ENCODE data around the gene WNT11.

Gene WNT11

DNA sequence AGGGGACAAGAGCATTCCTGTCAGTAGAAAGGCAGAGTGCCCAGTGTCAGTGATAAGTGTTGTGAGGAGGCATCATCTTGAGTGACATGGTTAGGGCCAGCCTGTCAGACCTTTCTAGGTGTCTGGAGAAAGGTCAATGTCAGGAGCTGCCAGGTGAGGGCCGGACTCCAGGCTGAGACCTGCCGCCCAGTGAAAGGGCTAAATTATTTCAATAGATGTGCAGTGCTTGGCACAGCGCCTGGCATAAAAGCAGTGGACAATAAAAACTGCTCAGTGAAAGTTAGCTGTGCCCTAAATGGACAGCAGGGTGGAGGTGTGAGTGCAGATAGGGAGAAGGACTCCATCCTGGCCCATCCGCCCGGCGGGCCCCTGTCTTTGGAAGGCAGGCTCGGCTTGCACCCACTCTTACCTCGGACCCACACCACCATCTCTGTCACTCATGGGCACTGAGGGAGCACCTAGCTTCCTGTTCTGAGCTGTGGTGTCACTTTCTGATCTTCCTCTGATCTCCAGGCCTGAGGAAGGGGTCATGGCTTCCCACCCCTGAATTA, 23.5 kb upstream of the WNT11 start:
- TF ChIP-seq, protein P1, sequence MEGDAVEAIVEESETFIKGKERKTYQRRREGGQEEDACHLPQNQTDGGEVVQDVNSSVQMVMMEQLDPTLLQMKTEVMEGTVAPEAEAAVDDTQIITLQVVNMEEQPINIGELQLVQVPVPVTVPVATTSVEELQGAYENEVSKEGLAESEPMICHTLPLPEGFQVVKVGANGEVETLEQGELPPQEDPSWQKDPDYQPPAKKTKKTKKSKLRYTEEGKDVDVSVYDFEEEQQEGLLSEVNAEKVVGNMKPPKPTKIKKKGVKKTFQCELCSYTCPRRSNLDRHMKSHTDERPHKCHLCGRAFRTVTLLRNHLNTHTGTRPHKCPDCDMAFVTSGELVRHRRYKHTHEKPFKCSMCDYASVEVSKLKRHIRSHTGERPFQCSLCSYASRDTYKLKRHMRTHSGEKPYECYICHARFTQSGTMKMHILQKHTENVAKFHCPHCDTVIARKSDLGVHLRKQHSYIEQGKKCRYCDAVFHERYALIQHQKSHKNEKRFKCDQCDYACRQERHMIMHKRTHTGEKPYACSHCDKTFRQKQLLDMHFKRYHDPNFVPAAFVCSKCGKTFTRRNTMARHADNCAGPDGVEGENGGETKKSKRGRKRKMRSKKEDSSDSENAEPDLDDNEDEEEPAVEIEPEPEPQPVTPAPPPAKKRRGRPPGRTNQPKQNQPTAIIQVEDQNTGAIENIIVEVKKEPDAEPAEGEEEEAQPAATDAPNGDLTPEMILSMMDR (IDR thresholded peaks at IDR 0.05; ENCODE audit: low read depth, low read length): no peak
- H3K4me3 ChIP-seq (ENCODE audit: low read depth, low read length): no peak overlapping the region
- in situ Hi-C loops (cut with HindIII; ENCODE audit: low sequenced_read_pairs): no loop called here
- no peak for DNase-seq (ENCODE audit: low read depth, low spot score)

DNA sequence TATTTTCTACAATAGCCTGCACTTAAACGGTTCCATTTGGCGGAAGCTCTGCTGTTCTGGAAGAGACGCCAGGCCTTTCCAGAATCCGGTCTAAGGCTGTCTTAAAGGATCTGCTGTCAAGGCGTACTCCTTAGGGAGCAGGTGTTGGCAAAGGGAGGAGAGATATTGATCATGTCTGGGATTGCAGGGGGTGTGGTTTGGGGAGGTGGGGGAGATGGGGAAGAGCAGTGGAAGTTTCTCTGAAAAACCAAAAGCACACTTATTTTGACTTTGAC, 22.5 kb upstream of the WNT11 start:
- in situ Hi-C loops (cut with HindIII; ENCODE audit: low sequenced_read_pairs): no loop called here
- TF ChIP-seq, protein P1 (IDR thresholded peaks at IDR 0.05; ENCODE audit: low read depth, low read length): no peak
- no peak for DNase-seq (ENCODE audit: low read depth, low spot score)
- H3K4me3 ChIP-seq (ENCODE audit: low read depth, low read length): no peak overlapping the region

DNA sequence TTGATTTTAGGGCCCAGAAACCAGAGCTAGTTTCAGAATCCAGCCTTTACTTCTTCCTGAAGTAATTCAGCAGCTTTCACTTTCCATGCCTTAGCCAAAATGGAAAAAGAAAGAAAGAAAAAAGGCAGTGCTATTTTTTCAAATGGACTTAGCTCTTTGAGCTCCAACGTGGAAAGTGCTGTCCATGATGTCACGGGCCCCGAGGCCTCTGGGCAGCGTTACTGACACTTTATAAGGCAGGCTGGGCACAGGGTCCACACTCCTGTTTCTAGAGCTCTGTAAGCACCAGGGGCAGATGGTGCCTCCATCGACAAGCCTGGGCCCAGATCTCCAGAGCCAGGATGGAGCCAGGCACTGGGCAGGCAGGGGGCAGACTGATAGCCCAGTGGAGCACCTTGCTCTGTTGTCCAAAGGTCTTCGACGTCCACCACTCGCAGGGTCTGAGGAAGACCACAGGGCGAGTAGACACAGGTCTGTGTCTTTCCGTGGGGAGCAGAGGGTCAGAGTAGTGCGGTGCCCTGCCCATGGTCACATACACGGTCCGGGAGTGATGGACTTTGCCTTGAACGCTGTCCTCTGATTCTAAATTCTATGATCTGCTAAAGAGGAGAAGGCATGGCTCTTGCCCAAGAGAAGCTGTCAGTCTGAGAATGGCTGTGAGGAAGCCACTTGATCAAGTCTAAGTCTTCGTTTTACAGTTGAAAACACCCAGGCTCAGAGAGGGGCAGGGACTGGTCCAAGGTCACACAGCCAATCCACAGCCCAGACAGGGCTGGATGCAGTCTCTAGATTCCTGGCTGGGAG, 22.0 kb upstream of the WNT11 start:
- no peak overlapping the region for H3K4me3 ChIP-seq (ENCODE audit: low read depth, low read length)
- in situ Hi-C loops (cut with HindIII; ENCODE audit: low sequenced_read_pairs): no loop called here
- DNase-seq (ENCODE audit: low read depth, low spot score): no peak
- TF ChIP-seq, protein P1 (IDR thresholded peaks at IDR 0.05; ENCODE audit: low read depth, low read length): no peak

DNA sequence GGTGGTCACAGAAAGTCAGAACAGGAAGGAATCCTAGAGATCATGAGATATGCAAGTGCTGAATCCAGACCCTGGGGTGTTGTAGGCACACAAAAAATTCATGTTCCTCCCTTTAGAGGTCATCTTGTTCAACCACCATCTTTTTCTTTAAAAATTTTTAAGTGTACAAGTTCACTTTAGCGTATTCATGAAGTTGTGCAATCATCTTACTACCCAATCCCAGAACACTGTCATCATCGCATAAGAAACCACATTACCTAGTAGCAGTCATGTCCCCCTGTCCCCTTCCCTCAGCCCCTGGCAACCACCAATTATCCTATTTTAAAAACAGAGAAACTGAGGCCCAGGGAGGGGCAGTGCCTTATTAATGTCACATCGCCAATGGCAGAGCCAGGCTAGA, 20.3 kb upstream of the WNT11 start:
- in situ Hi-C loops (cut with HindIII; ENCODE audit: low sequenced_read_pairs): no loop called here
- TF ChIP-seq, protein P1 (IDR thresholded peaks at IDR 0.05; ENCODE audit: low read depth, low read length): no peak
- H3K4me3 ChIP-seq (ENCODE audit: low read depth, low read length): no peak overlapping the region
- no peak for DNase-seq (ENCODE audit: low read depth, low spot score)

DNA sequence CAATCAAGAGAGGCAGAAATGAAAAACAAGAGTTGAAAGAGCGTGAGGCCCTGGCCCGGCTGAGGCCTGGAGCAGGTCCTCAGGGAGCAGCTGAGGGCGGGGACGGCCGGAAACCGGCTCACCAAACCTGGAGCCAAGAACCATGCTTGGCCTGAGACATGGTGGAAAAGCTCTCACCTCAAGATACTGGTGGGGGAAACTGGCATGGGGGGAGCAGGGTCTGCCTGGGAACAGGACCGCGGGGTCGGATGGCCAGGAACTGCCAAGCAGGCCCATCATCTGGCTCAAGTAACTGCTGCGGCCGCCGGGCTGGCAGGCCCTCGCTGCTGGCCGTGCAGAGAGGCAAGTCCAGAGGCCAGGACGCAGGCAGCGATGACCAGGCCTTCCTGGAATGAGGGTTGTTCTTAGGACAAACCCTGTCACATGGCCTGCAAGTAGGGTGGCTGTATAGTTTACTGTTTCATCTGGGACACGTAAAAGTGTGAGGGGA, 18.9 kb upstream of the WNT11 start:
- TF ChIP-seq, protein P1 (IDR thresholded peaks at IDR 0.05; ENCODE audit: low read depth, low read length): no peak
- in situ Hi-C loops (cut with HindIII; ENCODE audit: low sequenced_read_pairs): no loop called here
- H3K4me3 ChIP-seq (ENCODE audit: low read depth, low read length): no peak overlapping the region
- DNase-seq (ENCODE audit: low read depth, low spot score): no peak

DNA sequence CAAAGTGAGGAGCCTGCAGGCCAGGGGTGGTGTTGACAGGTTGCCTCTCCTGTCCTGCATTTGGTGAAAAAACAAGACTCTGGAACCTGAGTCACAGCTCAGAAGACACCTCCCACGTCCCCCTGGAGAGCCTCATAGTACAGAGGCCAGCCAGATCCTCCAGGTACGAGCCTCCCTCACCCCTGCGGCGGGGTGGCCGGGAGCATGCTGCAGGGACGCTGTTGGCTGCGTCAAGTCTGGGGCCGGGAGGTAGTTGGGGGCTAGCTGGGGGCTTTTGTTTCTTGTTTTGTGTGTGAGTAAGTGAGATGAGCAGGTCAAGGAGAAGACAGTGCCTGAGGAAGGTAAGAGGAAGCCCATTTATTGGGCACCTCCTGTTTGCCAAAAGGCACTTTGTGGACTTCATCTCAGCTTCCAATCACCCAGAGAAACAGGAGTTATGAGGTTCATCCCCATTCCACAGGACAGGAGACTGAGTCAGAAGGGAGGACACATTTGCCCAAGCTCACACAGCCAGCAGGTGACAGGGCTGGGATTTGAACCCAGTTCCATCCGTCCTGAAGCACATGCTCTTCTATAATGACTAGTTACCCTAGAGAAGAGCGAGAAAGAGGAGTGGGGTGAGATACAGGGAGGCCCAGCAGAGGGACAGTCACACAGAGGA, 18.3 kb upstream of the WNT11 start:
- no peak overlapping the region for H3K4me3 ChIP-seq (ENCODE audit: low read depth, low read length)
- in situ Hi-C loops (cut with HindIII; ENCODE audit: low sequenced_read_pairs): no loop called here
- TF ChIP-seq, protein P1 (IDR thresholded peaks at IDR 0.05; ENCODE audit: low read depth, low read length): no peak
- no peak for DNase-seq (ENCODE audit: low read depth, low spot score)

Data from astrocyte of the spinal cord (primary cell).